Breast epithelium (tissue), 4 donors: ENCODE data around the gene KRT35. TPM values are rescaled to one million over a fixed set of nuclear protein-coding genes. Genes with fewer than 3 reads are reported as not detected.
A peak's percentile ranks its signal among the peaks of the same experiment; 100 is the strongest.

Experiments
- DNase-seq, 2 donors: peaks; one replicate each; pipeline ENCODE4 v3.0.0-alpha.2; 2019; ENCODE audit warnings: low spot score in 2 of 2
- H3K27ac ChIP-seq, 2 donors: fragments of 200-600 bp; sonication (generic) in 1 of 2; one replicate each; pipeline ENCODE4 v1.5.1; 2016 to 2019; ENCODE audit warnings: mild to moderate bottlenecking in 1 of 2
- H3K27me3 ChIP-seq, 2 donors: fragments of 200-600 bp; sonication (generic) in 1 of 2; one replicate each; pipeline versions ENCODE4 v1.5.1 to v1.6.0; 2017 to 2019; ENCODE audit warnings: control low read depth in 1 of 2, mild to moderate bottlenecking in 1 of 2
- H3K36me3 ChIP-seq: fragments of 200-600 bp; one replicate; pipeline ENCODE4 v1.5.1; 2019
- H3K4me1 ChIP-seq, 2 donors: fragments of 200-600 bp; sonication (generic); one replicate each; pipeline ENCODE4 v1.5.1; 2016 to 2019; ENCODE audit warnings: control low read depth in 1 of 2
- H3K4me3 ChIP-seq, 3 donors: fragments of 200-600 bp; sonication (generic); 1 replicate in 2 of 3; 2 replicates in 1 of 3; pipeline ENCODE4 v1.5.1; 2016 to 2019; ENCODE audit warnings: mild to moderate bottlenecking in 3 of 3, moderate library complexity in 2 of 3
- H3K9me3 ChIP-seq, 2 donors: fragments of 200-600 bp; sonication (generic) in 1 of 2; one replicate each; pipeline ENCODE4 v1.5.1; 2016 to 2019; ENCODE audit warnings: control low read depth in 1 of 2
- POLR2A ChIP-seq: fragments of 450-650 bp; IDR thresholded peaks from one replicate; pipeline ENCODE4 v1.6.1; 2016; ENCODE audit warnings: antibody characterized with exemption, mild to moderate bottlenecking, moderate library complexity
- POLR2AphosphoS5 ChIP-seq, 3 donors: sonication (generic); formaldehyde crosslinking; IDR thresholded peaks; one replicate each; pipeline ENCODE4 v1.6.1; 2017; ENCODE audit warnings: antibody characterized with exemption in 3 of 3
- intact Hi-C: fragments of 100-400 bp; cut with DNase I; formaldehyde crosslinking; loops from one replicate; pipeline ENCODE4 v1.15.1; 2023; ENCODE audit warnings: low total_unique reads
- total RNA-seq, 3 donors: library from RNA; depleted of rRNA; stranded (reverse); fragments of >200 nt; gene quantifications; one replicate each; pipeline ENCODE4 v1.1.0, GENCODE V29; 2016
- TF ChIP-seq, protein P1 (sequence below), 3 donors: fragments of 450-650 bp; IDR thresholded peaks; one replicate each; pipeline ENCODE4 v1.5.1; 2016 to 2017; ENCODE audit warnings: antibody characterized with exemption in 3 of 3, mild to moderate bottlenecking in 3 of 3, moderate library complexity in 3 of 3

Gene KRT35
- total RNA-seq, 3 donors from 2014 or later = not detected

DNA sequence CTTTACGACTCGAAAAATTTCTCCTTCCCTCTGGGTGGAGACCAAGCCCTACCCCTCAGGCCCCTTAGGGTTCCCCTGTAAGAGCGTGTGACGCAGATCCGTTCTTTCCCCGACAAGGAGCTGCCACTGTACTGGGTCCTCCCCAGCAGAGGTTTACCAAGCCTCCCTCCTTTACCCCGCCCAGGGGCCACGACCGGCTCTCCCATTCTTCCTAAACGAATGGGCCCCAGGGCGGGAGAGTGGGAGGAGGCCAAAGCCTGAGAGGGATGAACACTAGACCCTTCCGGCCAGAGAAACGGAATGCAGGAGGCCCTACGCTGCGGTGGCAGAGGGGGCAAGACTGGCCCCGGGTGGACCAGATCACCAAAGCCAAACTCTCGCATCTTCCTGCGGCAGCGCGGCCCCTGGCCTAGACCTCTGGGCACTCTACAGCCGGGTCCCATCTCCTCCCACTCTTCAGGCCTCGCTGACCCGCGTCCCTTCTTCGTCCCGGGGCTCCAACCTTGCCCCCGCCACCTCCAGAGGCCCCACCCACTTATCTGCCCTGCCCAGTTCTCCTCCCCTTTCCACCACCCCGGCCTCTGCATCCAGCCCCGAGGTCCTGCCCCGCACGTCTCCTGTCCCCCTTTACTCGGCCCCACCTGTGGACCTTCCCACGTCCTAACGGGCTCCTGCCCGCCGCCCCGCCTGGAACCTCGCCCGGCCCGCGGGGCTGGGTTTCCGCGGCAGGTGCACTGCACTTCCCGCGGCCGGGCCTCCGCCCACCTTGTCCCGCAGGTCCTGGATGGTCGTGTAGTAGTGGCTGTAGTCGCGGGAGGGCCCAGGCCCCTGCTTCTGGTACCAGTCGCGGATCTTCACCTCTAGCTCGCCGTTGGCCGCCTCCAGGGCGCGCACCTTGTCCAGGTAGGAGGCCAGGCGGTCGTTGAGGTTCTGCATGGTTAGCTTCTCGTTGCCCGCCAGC is 46.4 kb upstream of the KRT35 start:
- peaks cover 3 to 18% of the 10 kb centered on the region in 2 donors for H3K27me3 ChIP-seq
- peaks cover 0 to 4% of the 10 kb centered on the region in 2 donors for H3K4me1 ChIP-seq
- intact Hi-C loops = no loop called here
- no peak for DNase-seq
- no peaks in the 10 kb centered on the region for H3K36me3 ChIP-seq
- H3K27ac ChIP-seq = peak overlapping the region; percentile 87 to 94
- no peaks in the 10 kb centered on the region for H3K9me3 ChIP-seq
- TF ChIP-seq POLR2A (no peak), POLR2AphosphoS5 (IDR thresholded peaks at IDR 0.05) (no peak)
- TF ChIP-seq, protein P1, sequence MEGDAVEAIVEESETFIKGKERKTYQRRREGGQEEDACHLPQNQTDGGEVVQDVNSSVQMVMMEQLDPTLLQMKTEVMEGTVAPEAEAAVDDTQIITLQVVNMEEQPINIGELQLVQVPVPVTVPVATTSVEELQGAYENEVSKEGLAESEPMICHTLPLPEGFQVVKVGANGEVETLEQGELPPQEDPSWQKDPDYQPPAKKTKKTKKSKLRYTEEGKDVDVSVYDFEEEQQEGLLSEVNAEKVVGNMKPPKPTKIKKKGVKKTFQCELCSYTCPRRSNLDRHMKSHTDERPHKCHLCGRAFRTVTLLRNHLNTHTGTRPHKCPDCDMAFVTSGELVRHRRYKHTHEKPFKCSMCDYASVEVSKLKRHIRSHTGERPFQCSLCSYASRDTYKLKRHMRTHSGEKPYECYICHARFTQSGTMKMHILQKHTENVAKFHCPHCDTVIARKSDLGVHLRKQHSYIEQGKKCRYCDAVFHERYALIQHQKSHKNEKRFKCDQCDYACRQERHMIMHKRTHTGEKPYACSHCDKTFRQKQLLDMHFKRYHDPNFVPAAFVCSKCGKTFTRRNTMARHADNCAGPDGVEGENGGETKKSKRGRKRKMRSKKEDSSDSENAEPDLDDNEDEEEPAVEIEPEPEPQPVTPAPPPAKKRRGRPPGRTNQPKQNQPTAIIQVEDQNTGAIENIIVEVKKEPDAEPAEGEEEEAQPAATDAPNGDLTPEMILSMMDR (IDR thresholded peaks at IDR 0.05) = no peak
- peak overlapping the region in 2 of 3 donors; percentile 57 to 69 for H3K4me3 ChIP-seq

DNA sequence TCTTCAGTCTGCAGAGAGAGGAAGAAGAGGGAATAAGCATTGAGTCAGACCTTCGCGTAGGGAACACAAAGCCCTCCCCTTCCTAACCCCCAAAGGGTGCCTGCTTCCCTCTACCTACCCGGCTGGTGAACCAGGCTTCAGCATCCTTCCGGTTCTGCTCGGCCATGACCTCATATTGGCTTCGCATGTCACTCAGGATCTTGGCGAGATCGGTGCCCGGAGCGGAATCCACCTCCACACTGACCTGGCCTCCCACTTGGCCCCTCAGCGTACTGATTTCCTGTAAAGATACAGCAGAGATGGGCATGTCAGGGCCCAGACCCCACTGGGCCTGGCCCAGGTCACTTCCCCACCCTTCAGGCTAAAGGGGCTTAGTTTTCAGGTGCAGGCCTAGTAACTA is 43.3 kb upstream of the KRT35 start:
- Histone ChIP-seq H3K4me3 (peak overlapping the region in 2 of 3 donors; percentile 57 to 69), H3K27ac (peak overlapping the region; percentile 77 to 89), H3K27me3 (peaks cover 3 to 15% of the 10 kb centered on the region in 2 donors), H3K4me1 (peaks cover 0 to 6% of the 10 kb centered on the region in 2 donors), H3K9me3 (no peaks in the 10 kb centered on the region), H3K36me3 (no peaks in the 10 kb centered on the region)
- TF ChIP-seq, protein P1 (IDR thresholded peaks at IDR 0.05) = no peak
- TF ChIP-seq POLR2AphosphoS5 (IDR thresholded peaks at IDR 0.05) (peak in 1 of 3 donors; percentile 23), POLR2A (no peak)
- intact Hi-C loops = no loop called here
- no peak for DNase-seq

DNA sequence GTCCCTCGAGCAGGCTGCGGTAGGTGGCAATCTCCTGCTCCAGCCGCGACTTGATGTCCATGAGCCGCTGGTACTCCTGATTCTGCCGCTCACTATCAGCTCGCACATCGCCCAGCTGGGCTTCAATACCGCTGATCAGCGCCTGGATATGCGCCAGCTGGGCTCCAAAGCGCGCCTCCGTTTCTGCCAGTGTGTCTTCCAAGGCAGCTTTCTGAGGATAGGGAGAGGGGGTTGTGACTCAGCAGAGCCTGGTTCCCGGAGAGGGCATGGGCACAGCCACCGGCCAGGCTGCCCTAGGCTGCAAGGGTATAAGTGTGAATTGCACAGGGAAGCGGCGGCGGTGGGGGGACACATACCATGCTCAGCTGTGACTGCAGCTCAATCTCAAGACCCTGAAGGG is 42.8 kb upstream of the KRT35 start:
- Histone ChIP-seq H3K36me3 (no peaks in the 10 kb centered on the region), H3K4me1 (peaks cover 0 to 6% of the 10 kb centered on the region in 2 donors), H3K4me3 (peak overlapping the region in 2 of 3 donors; percentile 57 to 69), H3K27me3 (peaks cover 3 to 15% of the 10 kb centered on the region in 2 donors), H3K27ac (peak overlapping the region; percentile 77 to 89), H3K9me3 (no peaks in the 10 kb centered on the region)
- intact Hi-C loops = no loop called here
- TF ChIP-seq POLR2A = no peak
- peak in 1 of 3 donors; percentile 27 for TF ChIP-seq POLR2AphosphoS5 (IDR thresholded peaks at IDR 0.05)
- TF ChIP-seq, protein P1 (IDR thresholded peaks at IDR 0.05) = no peak
- no peak for DNase-seq

DNA sequence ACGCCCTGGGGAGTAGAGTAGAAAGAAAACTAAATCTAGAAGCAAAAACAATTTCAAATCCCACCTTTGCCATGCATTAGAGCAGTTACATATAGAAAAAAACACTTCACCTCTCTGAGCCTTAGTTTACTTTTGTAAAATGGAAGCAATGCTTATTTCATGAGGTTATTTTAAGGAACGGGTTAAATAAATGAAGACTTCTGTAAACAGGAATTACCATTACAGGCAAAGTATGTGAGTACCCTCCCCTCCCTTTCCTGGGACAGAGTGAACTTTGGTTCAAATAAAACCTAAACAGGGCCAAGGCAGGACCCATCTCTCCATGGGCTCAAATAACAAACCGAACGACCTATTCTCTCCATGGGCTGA is 42.3 kb upstream of the KRT35 start:
- intact Hi-C loops = no loop called here
- Histone ChIP-seq H3K36me3 (no peaks in the 10 kb centered on the region), H3K4me1 (peaks cover 0 to 6% of the 10 kb centered on the region in 2 donors), H3K27me3 (peaks cover 3 to 12% of the 10 kb centered on the region in 2 donors), H3K9me3 (no peaks in the 10 kb centered on the region), H3K4me3 (peak overlapping the region in 2 of 3 donors; percentile 57 to 69), H3K27ac (peak overlapping the region; percentile 77 to 89)
- TF ChIP-seq, protein P1 (IDR thresholded peaks at IDR 0.05) = no peak
- no peak for TF ChIP-seq POLR2A
- no peak for TF ChIP-seq POLR2AphosphoS5 (IDR thresholded peaks at IDR 0.05)
- DNase-seq = no peak
